ENCODE data around the gene TMEM240.

GRCh38 chr1:1558591-1558990, 18.2 kb upstream of the TMEM240 start:
- TF ChIP-seq CTCF (conservative IDR thresholded peaks at IDR 0.05; ENCODE audit: low read depth, low read length), result no peak
- no peak for TF ChIP-seq EZH2 (IDR thresholded peaks at IDR 0.05; ENCODE audit: low read length, unreplicated experiment)
- no peak for TF ChIP-seq EZH2phosphoT487 (IDR thresholded peaks at IDR 0.05; ENCODE audit: borderline replicate concordance, low read length)

Data from PC-3 (cell line).